HepG2 (cell line): Measurements from ENCODE around the gene SLC1A4. TPM values are rescaled to one million over a fixed set of nuclear protein-coding genes. Genes with fewer than 3 reads are reported as not detected.

Source experiments
- ATAC-seq: fragments of 200-7000 bp; cut with Tn5 transposase; 3 replicates; pipeline ENCODE4 v1.9.1; 2020; ENCODE audit warnings: mild to moderate bottlenecking, moderate library complexity
- BruUV-seq: library from RNA; stranded (reverse); fragments of 400-500 nt; replicated peaks from 2 replicates; lab custom pipeline; 2021; lab: Mats Ljungman, UMichigan
- CTCF ChIA-PET: fragments of 300-600 bp; formaldehyde crosslinking; extraction: SDS; loops from one replicate; lab custom pipeline; 2021; ENCODE audit warnings: low total read pairs, inconsistent platforms, low intra/inter-chr PET ratio; lab: Yijun Ruan, JAX
- POLR2A ChIA-PET: fragments of 350-600 bp; sonication (Branson Sonifier 250); formaldehyde crosslinking; loops from one replicate; lab custom pipeline; 2020; ENCODE audit warnings: antibody characterized with exemption, inconsistent platforms; lab: Yijun Ruan, JAX
- DNase-seq: peaks from one replicate; pipeline ENCODE4 v3.0.0-alpha.2; 2015; ENCODE audit warnings: low spot score
- FAIRE-seq: peaks from 3 replicates; lab custom pipeline; 2011; peaks lifted over from hg19 to GRCh38; lab: Jason Lieb, UNC
- H2AFZ ChIP-seq: one replicate; pipeline ENCODE4 v1.6.1; 2011; ENCODE audit warnings: low read length, inconsistent platforms
- H3K27ac ChIP-seq: fragments of 300-600 bp; 3 replicates; pipeline ENCODE4 v1.8.0; 2011; ENCODE audit warnings: mixed run types, mild to moderate bottlenecking, mixed read lengths, low read length, inconsistent platforms; ENCODE audit not compliant: insufficient read depth; ENCODE audit errors: extremely low read length
- H3K27me3 ChIP-seq, 2 experiments: fragments of 200-600 bp in 1 of 2; 2 replicates in 1 of 2; 3 replicates in 1 of 2; pipeline versions ENCODE4 v1.6.0 to v1.8.0; 2011; ENCODE audit warnings: low read length in 2 of 2, mild to moderate bottlenecking in 2 of 2, moderate library complexity in 2 of 2, inconsistent platforms in 1 of 2; ENCODE audit not compliant: insufficient read depth in 2 of 2, control insufficient read depth in 1 of 2
- H3K36me3 ChIP-seq, 2 experiments: fragments of 200-600 bp in 1 of 2; replicated peaks in 1 of 2; 2 replicates in 1 of 2; 3 replicates in 1 of 2; pipeline versions ENCODE4 v1.5.1 to v1.8.0; 2011; ENCODE audit warnings: low read length in 2 of 2, inconsistent platforms in 1 of 2; ENCODE audit not compliant: insufficient read depth in 2 of 2, control insufficient read depth in 1 of 2
- H3K4me1 ChIP-seq: 2 replicates; pipeline ENCODE4 v1.5.1; 2012; ENCODE audit warnings: low read length, inconsistent platforms; ENCODE audit not compliant: insufficient read depth
- H3K4me2 ChIP-seq: 2 replicates; pipeline ENCODE4 v1.6.0; 2011; ENCODE audit warnings: low read depth, low read length, inconsistent platforms
- H3K4me3 ChIP-seq, 3 experiments: fragments of 200-600 bp in 1 of 3; sonication (generic), shearing (Covaris generic) in 1 of 3; replicated peaks in 1 of 3; 2 replicates each; pipeline ENCODE4 v1.5.1; 2011 to 2016; ENCODE audit warnings: low read length in 3 of 3, inconsistent platforms in 2 of 3, low read depth in 2 of 3, mild to moderate bottlenecking in 2 of 3, control low read depth in 1 of 3, mixed read lengths in 1 of 3; ENCODE audit not compliant: insufficient read depth in 1 of 3
- H3K79me2 ChIP-seq: one replicate; pipeline ENCODE4 v1.6.1; 2011; ENCODE audit warnings: low read length, inconsistent platforms; ENCODE audit not compliant: insufficient read depth
- H3K9ac ChIP-seq: 2 replicates; pipeline ENCODE4 v1.6.0; 2011; ENCODE audit warnings: mild to moderate bottlenecking, low read depth, low read length, inconsistent platforms; ENCODE audit not compliant: insufficient read depth
- H3K9me3 ChIP-seq: 2 replicates; pipeline ENCODE4 v1.5.1; 2012; ENCODE audit warnings: mild to moderate bottlenecking, low read length
- H4K20me1 ChIP-seq: 2 replicates; pipeline ENCODE4 v1.6.0; 2011; ENCODE audit warnings: inconsistent platforms, mild to moderate bottlenecking, low read length, moderate library complexity; ENCODE audit not compliant: insufficient read depth
- BRD4 ChIP-seq: sonication (generic); formaldehyde crosslinking; IDR thresholded peaks from 2 replicates; pipeline ENCODE4 v1.4.0; 2020; ENCODE audit warnings: missing genetic modification reagents
- CAMTA2 ChIP-seq: sonication (generic); formaldehyde crosslinking; IDR thresholded peaks from 2 replicates; pipeline ENCODE4 v1.4.0; 2020; ENCODE audit warnings: mild to moderate bottlenecking, missing genetic modification reagents, borderline replicate concordance
- DR1 ChIP-seq: sonication (generic); formaldehyde crosslinking; IDR thresholded peaks from 2 replicates; pipeline ENCODE4 v1.8.0; 2021; ENCODE audit warnings: mild to moderate bottlenecking, missing genetic modification reagents, inconsistent platforms
- FOXK1 ChIP-seq: sonication (generic); formaldehyde crosslinking; IDR thresholded peaks from 2 replicates; pipeline ENCODE4 v1.4.0; 2020; ENCODE audit warnings: low read depth, missing genetic modification reagents, borderline replicate concordance
- HNRNPH1 ChIP-seq: fragments of 200-400 bp; formaldehyde crosslinking; optimal IDR thresholded peaks from 2 replicates; pipeline ENCODE3; 2017; ENCODE audit warnings: mild to moderate bottlenecking, low read depth, low read length
- MLX ChIP-seq: IDR thresholded peaks from 2 replicates; pipeline ENCODE4 v1.6.1; 2016
- ZBTB49 ChIP-seq: sonication (generic); formaldehyde crosslinking; IDR thresholded peaks from 2 replicates; pipeline ENCODE4 v1.4.0; 2020; ENCODE audit warnings: missing genetic modification reagents, borderline replicate concordance
- ZNF30 ChIP-seq: sonication (generic); formaldehyde crosslinking; IDR thresholded peaks from 2 replicates; pipeline ENCODE4 v1.5.0; 2020; ENCODE audit warnings: mild to moderate bottlenecking, missing genetic modification reagents
- ZNF484 ChIP-seq: sonication (generic); formaldehyde crosslinking; IDR thresholded peaks from 2 replicates; pipeline ENCODE4 v1.5.1; 2020; ENCODE audit warnings: mild to moderate bottlenecking, low read depth, missing genetic modification reagents, borderline replicate concordance
- ZNF678 ChIP-seq: sonication (generic); formaldehyde crosslinking; IDR thresholded peaks from 2 replicates; pipeline ENCODE4 v1.4.0; 2020; ENCODE audit warnings: mild to moderate bottlenecking, missing genetic modification reagents
- WGBS: methylation state at CpG from one replicate; pipeline ENCODE4 v1.1.6; 2017; ENCODE audit warnings: low lambda C conversion rate; 5-methylcytosine and 5-hydroxymethylcytosine counted together
- in situ Hi-C: cut with HindIII; loops from 2 replicates; pipeline ENCODE4 v1.10.0; 2017; ENCODE audit warnings: low pct_unique_long_range_greater_than_20kb; ENCODE audit not compliant: extremely low pct_ligation_motif_present
- intact Hi-C: fragments of 100-400 bp; cut with micrococcal nuclease; formaldehyde crosslinking; loops from one replicate; pipeline ENCODE4 v1.10.0; 2022; ENCODE audit not compliant: unreplicated experiment
- polyA plus RNA-seq, 8 experiments: library from polyadenylated mRNA; depleted of rRNA in 3 of 8; stranded (reverse) in 7 of 8; unstranded in 1 of 8; fragments of >200 nt; fragmentation: Illumina TruSeq in 4 of 8; extraction: Trizol in 4 of 8; gene quantifications; 2 replicates each; pipeline versions ENCODE4 v1.2.1 to v1.2.3, GENCODE V29; 2011 to 2016; ENCODE audit warnings: low read depth in 4 of 8, missing spikeins in 1 of 8, mixed read lengths in 1 of 8; ENCODE audit not compliant: insufficient read depth in 1 of 8
- total RNA-seq, 5 experiments: library from RNA; depleted of rRNA; stranded (reverse); fragments of >200 nt; fragmentation: Illumina TruSeq; extraction: Trizol; gene quantifications; 2 replicates each; pipeline ENCODE4 v1.2.3, GENCODE V29; 2016; ENCODE audit warnings: low read depth in 1 of 5

The SLC1A4 gene
- total and polyA plus RNA-seq, 2 of the 13 experiments (the other 11 are each of a cell fraction or from before 2014, with no cell fraction given) = 21.0 to 39.6 TPM

GRCh38 chr2:65013776-65014175 is 24.6 kb downstream of the SLC1A4 start:
- H2AFZ ChIP-seq = no peak overlapping the region
- no peak for FAIRE-seq
- no peaks in the 10 kb centered on the region for H3K79me2 ChIP-seq
- 92% methylated on average over 1 of the region's 1 CpG for WGBS
- intact Hi-C loops = no loop called here
- no peak overlapping the region for H3K4me3 ChIP-seq
- TF ChIP-seq DR1 (CRISPR knock-in tag) (no peak), HNRNPH1 (no peak), BRD4 (no peak), ZNF484 (CRISPR knock-in tag) (no peak), ZBTB49 (CRISPR knock-in tag) (no peak), ZNF30 (CRISPR knock-in tag) (no peak), CAMTA2 (no peak), ZNF678 (CRISPR knock-in tag) (no peak), FOXK1 (CRISPR knock-in tag) (no peak), MLX (no peak)
- TF ChIP-seq, all 625 proteins: peak for 0
- no peaks in the 10 kb centered on the region for H3K27me3 ChIP-seq
- H4K20me1 ChIP-seq = no peaks in the 10 kb centered on the region
- no peaks in the 10 kb centered on the region for H3K4me1 ChIP-seq
- in situ Hi-C loops = no loop called here
- no peak for DNase-seq
- no peak overlapping the region for H3K4me2 ChIP-seq
- H3K27ac ChIP-seq = no peak overlapping the region
- BruUV-seq = no TSS peak
- no peaks in the 10 kb centered on the region for H3K9me3 ChIP-seq
- ChIA-PET POLR2A (no interaction called here), CTCF (no interaction called here)
- H3K9ac ChIP-seq = no peak overlapping the region
- no peak for ATAC-seq
- H3K36me3 ChIP-seq = peaks cover 32 to 71% of the 10 kb centered on the region in 2 experiments
